ENCODE measurements around the gene TSPEAR. TPM values are rescaled to one million over a fixed set of nuclear protein-coding genes. Genes with fewer than 3 reads are reported as not detected.

Gene TSPEAR
- total and polyA plus RNA-seq, 5 donors = 0.29 to 4.6 (median 1.4) TPM

DNA sequence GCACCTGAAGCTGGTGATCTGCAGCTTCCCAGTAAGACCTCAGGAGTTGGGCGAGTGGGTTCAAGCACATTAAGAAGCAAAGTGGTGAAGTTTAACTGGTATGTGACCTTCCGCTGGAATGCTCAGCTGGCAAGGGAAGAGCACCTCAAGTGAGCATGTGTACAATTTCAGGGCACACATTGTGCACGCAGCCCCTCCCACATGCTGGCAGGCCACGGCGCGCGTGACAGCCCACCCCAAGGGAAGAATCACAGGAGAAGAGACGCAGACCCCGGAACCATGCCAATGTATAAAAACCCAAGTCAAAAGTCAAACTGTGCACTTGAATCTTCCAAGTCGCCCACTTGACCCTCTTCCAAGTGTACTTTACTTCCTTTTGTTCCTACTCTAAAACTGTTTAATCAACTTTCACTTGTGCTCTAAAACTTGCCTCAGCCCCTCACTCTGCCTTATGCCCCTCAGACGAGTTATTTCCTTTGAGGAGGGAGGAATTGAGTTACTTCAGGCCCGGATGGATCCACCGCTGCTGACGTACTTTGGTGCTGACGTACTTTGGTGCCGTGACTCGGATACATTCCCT is 236.0 kb downstream of the TSPEAR start:
- Histone ChIP-seq H3K27me3 (ENCODE audit: control insufficient read depth, insufficient read depth) (no peaks in the 10 kb centered on the region), H3K27ac (ENCODE audit: low read length) (no peak overlapping the region), H3K9me3 (ENCODE audit: control insufficient read depth, low read length) (no peaks in the 10 kb centered on the region), H3K4me1 (ENCODE audit: control insufficient read depth, insufficient read depth, low read length) (no peaks in the 10 kb centered on the region), H3K4me3 (ENCODE audit: low read length) (no peak overlapping the region)
- WGBS = 75% methylated on average over 17 of the region's 17 CpGs
- no peak for DNase-seq
- intact Hi-C loops (cut with DNase I) = no loop called here
- no peak for ATAC-seq

GRCh38 chr21:44473915-44474555 is 237.3 kb downstream of the TSPEAR start:
- intact Hi-C loops (cut with DNase I) = no loop called here

DNA sequence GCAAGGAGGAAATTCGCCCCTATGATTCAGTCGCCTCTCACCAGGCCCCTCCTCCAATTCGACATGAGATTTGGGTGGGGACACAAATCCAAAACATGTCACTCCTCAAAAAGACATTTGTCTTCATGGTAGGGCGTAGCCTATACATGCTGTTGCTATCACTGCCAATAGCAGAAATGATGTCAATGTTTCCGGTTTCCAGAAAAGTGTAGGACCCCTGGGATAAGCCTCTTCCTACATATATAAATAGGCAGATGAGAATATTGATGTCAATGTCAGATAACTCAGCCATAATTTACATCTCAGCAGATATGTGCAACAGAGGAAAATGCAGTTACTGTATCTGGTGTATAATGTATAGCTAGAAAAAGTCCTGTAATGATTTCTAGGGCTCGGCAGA is 239.4 kb downstream of the TSPEAR start:
- ATAC-seq (no peak), DNase-seq (no peak)
- no peak overlapping the region for H3K27ac ChIP-seq (ENCODE audit: low read length)
- no peaks in the 10 kb centered on the region for H3K27me3 ChIP-seq (ENCODE audit: control insufficient read depth, insufficient read depth)
- no peak overlapping the region for H3K4me3 ChIP-seq (ENCODE audit: low read length)
- intact Hi-C loops (cut with DNase I) = no loop called here
- no peaks in the 10 kb centered on the region for H3K9me3 ChIP-seq (ENCODE audit: control insufficient read depth, low read length)
- 77% methylated on average over 6 of the region's 6 CpGs for WGBS
- no peaks in the 10 kb centered on the region for H3K4me1 ChIP-seq (ENCODE audit: control insufficient read depth, insufficient read depth, low read length)

More at GRCh38 chr21:44473915-44474555, 237.3 kb downstream of the TSPEAR start:
- H3K27ac ChIP-seq (ENCODE audit: low read length) = no peak overlapping the region
- WGBS = 93% methylated on average over 19 of the region's 19 CpGs
- H3K4me3 ChIP-seq (ENCODE audit: low read length) = no peak overlapping the region
- no peaks in the 10 kb centered on the region for H3K9me3 ChIP-seq (ENCODE audit: control insufficient read depth, low read length)
- DNase-seq = no peak
- no peaks in the 10 kb centered on the region for H3K4me1 ChIP-seq (ENCODE audit: control insufficient read depth, insufficient read depth, low read length)
- H3K27me3 ChIP-seq (ENCODE audit: control insufficient read depth, insufficient read depth) = no peaks in the 10 kb centered on the region
- no peak for ATAC-seq

GRCh38 chr21:44471341-44471740 is 240.0 kb downstream of the TSPEAR start:
- no peak overlapping the region for H3K27ac ChIP-seq (ENCODE audit: low read length)

GRCh38 chr21:44467859-44468195 is 243.5 kb downstream of the TSPEAR start:
- ATAC-seq (peak in 1 of 2 donors; percentile 16), DNase-seq (peak in 1 of 3 donors; percentile 36)
- H3K27ac ChIP-seq (ENCODE audit: low read length) = no peak overlapping the region
- no peak overlapping the region for H3K4me3 ChIP-seq (ENCODE audit: low read length)
- WGBS = 92% methylated on average over 15 of the region's 15 CpGs
- H3K4me1 ChIP-seq (ENCODE audit: control insufficient read depth, insufficient read depth, low read length) = no peaks in the 10 kb centered on the region
- intact Hi-C loops (cut with DNase I) = no loop called here
- no peaks in the 10 kb centered on the region for H3K9me3 ChIP-seq (ENCODE audit: control insufficient read depth, low read length)
- H3K27me3 ChIP-seq (ENCODE audit: control insufficient read depth, insufficient read depth) = no peaks in the 10 kb centered on the region

More at GRCh38 chr21:44471341-44471740, 240.0 kb downstream of the TSPEAR start:
- Histone ChIP-seq H3K4me3 (ENCODE audit: low read length) (no peak overlapping the region), H3K27me3 (ENCODE audit: control insufficient read depth, insufficient read depth) (no peaks in the 10 kb centered on the region), H3K9me3 (ENCODE audit: control insufficient read depth, low read length) (no peaks in the 10 kb centered on the region), H3K4me1 (ENCODE audit: control insufficient read depth, insufficient read depth, low read length) (no peaks in the 10 kb centered on the region)
- ATAC-seq (no peak), DNase-seq (no peak)
- intact Hi-C loops (cut with DNase I) = no loop called here

DNA sequence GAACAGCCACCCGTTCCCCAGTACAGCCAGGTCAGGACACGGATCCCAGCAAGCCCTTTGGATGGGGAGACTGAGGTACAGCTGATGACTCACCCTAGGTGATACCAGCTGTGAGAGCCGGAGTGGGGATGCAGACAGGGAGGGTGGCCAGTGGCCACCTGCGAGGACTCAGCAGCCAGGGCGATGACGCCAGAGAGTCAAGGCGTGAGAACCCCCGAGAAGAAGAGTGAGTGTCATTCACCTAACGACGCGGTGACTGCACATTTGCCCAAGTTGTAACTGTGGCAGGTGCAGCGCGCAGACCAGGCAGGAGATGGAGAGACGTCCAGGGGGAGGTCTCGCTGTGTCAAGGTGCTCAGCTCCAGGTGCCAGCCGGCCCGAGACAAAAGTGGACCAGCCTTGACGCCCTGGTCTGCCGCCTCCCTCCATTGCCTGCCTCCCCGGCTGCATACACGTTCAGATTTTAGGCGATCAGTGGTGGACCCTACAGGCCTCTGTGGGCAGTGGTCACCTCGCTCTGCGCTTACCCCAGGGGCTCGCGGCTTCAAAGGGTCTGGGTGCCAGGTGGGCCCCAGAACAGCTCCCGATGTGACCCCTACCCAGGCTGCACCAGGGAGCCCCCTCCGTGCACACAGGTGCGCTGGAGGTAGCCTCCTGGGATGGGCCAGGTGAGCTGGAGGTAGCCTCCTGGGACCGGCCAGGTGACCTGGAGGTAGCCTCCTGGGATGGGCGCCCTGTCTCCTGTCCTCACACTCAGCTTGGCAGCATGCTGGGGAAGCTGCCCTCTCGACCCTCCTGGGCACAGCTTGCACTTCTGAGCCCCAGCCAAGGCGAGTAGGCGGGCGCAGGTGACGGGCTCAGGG is 244.1 kb downstream of the TSPEAR start:
- ATAC-seq = peak in 1 of 2 donors; percentile 18
- no peaks in the 10 kb centered on the region for H3K27me3 ChIP-seq (ENCODE audit: control insufficient read depth, insufficient read depth)
- intact Hi-C loops (cut with DNase I) = no loop called here
- H3K9me3 ChIP-seq (ENCODE audit: control insufficient read depth, low read length) = no peaks in the 10 kb centered on the region
- peak in 1 of 3 donors; percentile 36 for DNase-seq
- H3K4me1 ChIP-seq (ENCODE audit: control insufficient read depth, insufficient read depth, low read length) = no peaks in the 10 kb centered on the region
- no peak overlapping the region for H3K27ac ChIP-seq (ENCODE audit: low read length)
- H3K4me3 ChIP-seq (ENCODE audit: low read length) = no peak overlapping the region
- WGBS = 93% methylated on average over 36 of the region's 36 CpGs

DNA sequence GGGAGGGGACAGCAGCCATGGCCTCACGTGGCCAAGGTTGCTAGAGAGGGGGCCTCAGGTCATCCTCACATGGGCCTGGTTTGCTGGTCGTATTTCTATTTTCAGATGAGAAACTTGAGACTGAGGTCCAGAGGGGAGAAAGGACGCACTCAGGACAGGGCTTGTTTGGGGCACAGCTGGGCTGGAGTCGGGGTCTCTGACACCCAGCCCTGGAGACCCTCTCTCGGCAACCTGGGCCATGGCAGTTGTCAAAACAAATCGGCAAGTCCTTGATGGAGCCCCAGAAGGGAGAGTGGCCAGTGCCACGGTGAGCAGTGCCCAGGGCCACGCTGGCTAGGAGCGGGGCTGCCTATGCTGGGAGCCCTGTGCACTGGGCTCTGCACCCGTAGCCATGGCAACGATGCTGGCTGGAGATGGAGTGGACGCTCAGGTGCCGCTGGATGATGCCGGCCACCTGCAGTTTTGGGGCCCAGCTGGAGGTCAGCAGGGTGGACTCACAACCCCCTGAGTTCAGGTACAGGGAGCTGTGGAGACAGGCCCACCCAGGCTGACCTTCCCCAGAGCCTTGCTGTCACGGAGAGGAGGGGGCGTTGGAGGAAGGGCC is 244.9 kb downstream of the TSPEAR start:
- Histone ChIP-seq H3K27me3 (ENCODE audit: control insufficient read depth, insufficient read depth) (no peaks in the 10 kb centered on the region), H3K9me3 (ENCODE audit: control insufficient read depth, low read length) (no peaks in the 10 kb centered on the region), H3K4me3 (ENCODE audit: low read length) (no peak overlapping the region), H3K27ac (ENCODE audit: low read length) (no peak overlapping the region), H3K4me1 (ENCODE audit: control insufficient read depth, insufficient read depth, low read length) (no peaks in the 10 kb centered on the region)
- intact Hi-C loops (cut with DNase I) = no loop called here
- no peak for ATAC-seq
- 90% methylated on average over 16 of the region's 16 CpGs for WGBS
- DNase-seq = peak in 1 of 3 donors; percentile 36

DNA sequence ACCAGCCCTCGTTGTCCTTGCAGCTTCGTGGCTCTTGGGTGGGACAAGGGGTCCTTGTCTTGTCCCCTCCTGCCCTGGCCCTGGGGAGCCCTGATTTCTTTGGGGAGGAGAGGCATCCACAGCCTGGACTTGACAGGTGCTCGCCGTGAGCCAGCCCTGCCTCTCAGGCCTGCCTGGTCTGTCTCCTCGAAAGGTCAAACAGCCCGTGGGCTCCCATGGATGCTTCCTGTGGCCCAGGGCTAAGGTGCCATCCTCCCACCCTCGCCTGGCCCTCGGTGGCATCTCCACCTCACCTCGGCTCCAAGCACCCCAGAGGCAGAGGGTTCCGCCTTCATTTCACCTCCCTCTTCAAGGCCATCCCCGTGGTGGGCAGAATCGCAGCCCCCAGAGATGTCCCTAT is 247.0 kb downstream of the TSPEAR start:
- Histone ChIP-seq H3K4me3 (ENCODE audit: low read length) (no peak overlapping the region), H3K27ac (ENCODE audit: low read length) (no peak overlapping the region), H3K27me3 (ENCODE audit: control insufficient read depth, insufficient read depth) (no peaks in the 10 kb centered on the region), H3K4me1 (ENCODE audit: control insufficient read depth, insufficient read depth, low read length) (no peaks in the 10 kb centered on the region), H3K9me3 (ENCODE audit: control insufficient read depth, low read length) (no peaks in the 10 kb centered on the region)
- WGBS = 86% methylated on average over 12 of the region's 12 CpGs
- ATAC-seq = no peak
- intact Hi-C loops (cut with DNase I) = no loop called here
- peak in 1 of 3 donors; percentile 33 for DNase-seq

- no peaks in the 10 kb centered on the region for H3K4me1 ChIP-seq (ENCODE audit: control insufficient read depth, insufficient read depth, low read length)
- 56% methylated on average over 30 of the region's 30 CpGs for WGBS
- no peak overlapping the region for H3K4me3 ChIP-seq (ENCODE audit: low read length)
- H3K27me3 ChIP-seq (ENCODE audit: control insufficient read depth, insufficient read depth) = no peaks in the 10 kb centered on the region
- DNase-seq = peak in 1 of 3 donors; percentile 76
- H3K9me3 ChIP-seq (ENCODE audit: control insufficient read depth, low read length) = no peaks in the 10 kb centered on the region
- no peak for ATAC-seq
- H3K27ac ChIP-seq (ENCODE audit: low read length) = no peak overlapping the region
- intact Hi-C loops (cut with DNase I) = no loop called here
Observed at GRCh38 chr21:44463724-44464123, 247.6 kb downstream of the TSPEAR start.

DNA sequence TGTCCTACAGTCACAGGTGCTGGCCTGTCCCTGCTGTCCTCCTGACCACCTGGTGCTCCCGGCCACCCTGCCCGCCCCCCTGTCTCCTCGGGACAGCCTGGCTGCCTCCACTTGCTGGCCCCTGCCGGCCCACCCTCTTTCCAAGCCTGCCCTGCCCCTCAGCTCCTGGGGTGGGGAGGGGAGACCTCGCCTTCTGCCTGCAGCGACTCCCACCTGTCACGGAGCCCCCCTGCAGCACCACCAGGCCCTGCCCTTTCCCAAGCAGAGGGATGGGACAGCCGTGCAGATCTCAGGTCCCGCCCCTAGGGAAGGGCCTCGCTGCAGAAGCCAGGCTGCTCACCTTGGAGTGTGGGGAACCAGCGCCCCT is 248.6 kb downstream of the TSPEAR start:
- DNase-seq = no peak
- 88% methylated on average over 11 of the region's 11 CpGs for WGBS

More for the DNA sequence above, 248.6 kb downstream of the TSPEAR start:
- no peaks in the 10 kb centered on the region for H3K4me1 ChIP-seq (ENCODE audit: control insufficient read depth, insufficient read depth, low read length)
- no peaks in the 10 kb centered on the region for H3K27me3 ChIP-seq (ENCODE audit: control insufficient read depth, insufficient read depth)
- no peak overlapping the region for H3K4me3 ChIP-seq (ENCODE audit: low read length)
- intact Hi-C loops (cut with DNase I) = no loop called here
- ATAC-seq = no peak
- H3K27ac ChIP-seq (ENCODE audit: low read length) = no peak overlapping the region
- H3K9me3 ChIP-seq (ENCODE audit: control insufficient read depth, low read length) = no peaks in the 10 kb centered on the region
